ENCODE data around the gene CEBPE. TPM values are rescaled to one million over a fixed set of nuclear protein-coding genes. Genes with fewer than 3 reads are reported as not detected.

The CEBPE gene
- total RNA-seq, 1 donor from 2014 or later: 0.20 TPM

- TF ChIP-seq, protein P1, sequence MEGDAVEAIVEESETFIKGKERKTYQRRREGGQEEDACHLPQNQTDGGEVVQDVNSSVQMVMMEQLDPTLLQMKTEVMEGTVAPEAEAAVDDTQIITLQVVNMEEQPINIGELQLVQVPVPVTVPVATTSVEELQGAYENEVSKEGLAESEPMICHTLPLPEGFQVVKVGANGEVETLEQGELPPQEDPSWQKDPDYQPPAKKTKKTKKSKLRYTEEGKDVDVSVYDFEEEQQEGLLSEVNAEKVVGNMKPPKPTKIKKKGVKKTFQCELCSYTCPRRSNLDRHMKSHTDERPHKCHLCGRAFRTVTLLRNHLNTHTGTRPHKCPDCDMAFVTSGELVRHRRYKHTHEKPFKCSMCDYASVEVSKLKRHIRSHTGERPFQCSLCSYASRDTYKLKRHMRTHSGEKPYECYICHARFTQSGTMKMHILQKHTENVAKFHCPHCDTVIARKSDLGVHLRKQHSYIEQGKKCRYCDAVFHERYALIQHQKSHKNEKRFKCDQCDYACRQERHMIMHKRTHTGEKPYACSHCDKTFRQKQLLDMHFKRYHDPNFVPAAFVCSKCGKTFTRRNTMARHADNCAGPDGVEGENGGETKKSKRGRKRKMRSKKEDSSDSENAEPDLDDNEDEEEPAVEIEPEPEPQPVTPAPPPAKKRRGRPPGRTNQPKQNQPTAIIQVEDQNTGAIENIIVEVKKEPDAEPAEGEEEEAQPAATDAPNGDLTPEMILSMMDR (IDR thresholded peaks at IDR 0.05): no peak
- no peaks in the 10 kb centered on the region for H3K4me1 Mint-ChIP-seq
- peaks cover 6% of the 10 kb centered on the region for H3K27me3 Mint-ChIP-seq
- no peak for ATAC-seq (ENCODE audit: low read depth)
- ChIA-PET CTCF (no interaction called here), POLR2A (no interaction called here)
- no peaks in the 10 kb centered on the region for H3K9me3 Mint-ChIP-seq
- H3K4me3 Mint-ChIP-seq: no peak overlapping the region
- intact Hi-C loops (cut with micrococcal nuclease): no loop called here
- DNase-seq: no peak
- no peaks in the 10 kb centered on the region for H3K36me3 Mint-ChIP-seq (ENCODE audit: low read depth)
- H3K27ac Mint-ChIP-seq: no peak overlapping the region
Measured at GRCh38 chr14:23164250-23164649, 45.2 kb upstream of the CEBPE start.

- TF ChIP-seq, protein P1 (IDR thresholded peaks at IDR 0.05): no peak
- H3K9me3 Mint-ChIP-seq: no peaks in the 10 kb centered on the region
- ChIA-PET CTCF (no interaction called here), POLR2A (no interaction called here)
- H3K4me1 Mint-ChIP-seq: no peaks in the 10 kb centered on the region
- DNase-seq (no peak), ATAC-seq (ENCODE audit: low read depth) (no peak)
- peaks cover 7% of the 10 kb centered on the region for H3K27me3 Mint-ChIP-seq
- H3K4me3 Mint-ChIP-seq: no peak overlapping the region
- no peak overlapping the region for H3K27ac Mint-ChIP-seq
- intact Hi-C loops (cut with micrococcal nuclease): no loop called here
- H3K36me3 Mint-ChIP-seq (ENCODE audit: low read depth): no peaks in the 10 kb centered on the region
Measured at GRCh38 chr14:23163830-23164229, 44.8 kb upstream of the CEBPE start.

DNA sequence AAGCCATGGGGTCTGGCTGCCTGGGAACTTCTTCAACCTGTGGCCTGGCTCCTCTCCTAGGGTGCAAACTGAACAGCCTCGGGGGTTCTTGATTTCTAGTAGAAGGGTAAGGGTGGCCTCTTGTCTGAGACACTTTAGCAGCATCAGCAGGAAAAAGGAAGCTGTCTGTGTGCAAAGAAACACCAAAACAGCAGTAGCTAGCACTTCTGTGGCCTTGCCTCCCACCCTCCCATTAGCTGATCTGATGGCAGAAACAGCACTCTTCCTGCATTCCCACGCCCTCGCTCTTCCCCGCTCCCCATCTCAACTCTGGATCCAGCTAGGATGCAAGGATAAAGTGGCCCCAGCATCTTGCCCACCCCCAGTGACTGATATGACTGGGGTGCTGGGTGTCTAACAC, 43.7 kb upstream of the CEBPE start:
- no peak overlapping the region for H3K4me3 Mint-ChIP-seq
- no peaks in the 10 kb centered on the region for H3K9me3 Mint-ChIP-seq
- TF ChIP-seq, protein P1 (IDR thresholded peaks at IDR 0.05): no peak
- CTCF ChIA-PET: no interaction called here
- H3K4me1 Mint-ChIP-seq: no peaks in the 10 kb centered on the region
- H3K27me3 Mint-ChIP-seq: peaks cover 9% of the 10 kb centered on the region
- ATAC-seq (ENCODE audit: low read depth) (no peak), DNase-seq (no peak)
- POLR2A ChIA-PET: no interaction called here
- H3K36me3 Mint-ChIP-seq (ENCODE audit: low read depth): no peaks in the 10 kb centered on the region
- intact Hi-C loops (cut with micrococcal nuclease): no loop called here
- no peak overlapping the region for H3K27ac Mint-ChIP-seq

- no peaks in the 10 kb centered on the region for H3K9me3 Mint-ChIP-seq
- intact Hi-C loops (cut with micrococcal nuclease): no loop called here
- POLR2A ChIA-PET: no interaction called here
Measured at GRCh38 chr14:23162005-23162404, 43.0 kb upstream of the CEBPE start.

GRCh38 chr14:23160924-23161522, 42.0 kb upstream of the CEBPE start:
- Mint-ChIP-seq H3K27me3 (peaks cover 10% of the 10 kb centered on the region), H3K4me3 (no peak overlapping the region), H3K36me3 (ENCODE audit: low read depth) (no peaks in the 10 kb centered on the region), H3K9me3 (no peaks in the 10 kb centered on the region), H3K27ac (no peak overlapping the region), H3K4me1 (no peaks in the 10 kb centered on the region)
- intact Hi-C loops (cut with micrococcal nuclease): no loop called here
- TF ChIP-seq, protein P1 (IDR thresholded peaks at IDR 0.05): no peak
- POLR2A ChIA-PET: no interaction called here
- no peak for DNase-seq
- ATAC-seq (ENCODE audit: low read depth): no peak
- CTCF ChIA-PET: no interaction called here

More at GRCh38 chr14:23162005-23162404, 43.0 kb upstream of the CEBPE start:
- TF ChIP-seq, protein P1 (IDR thresholded peaks at IDR 0.05): no peak
- H3K4me3 Mint-ChIP-seq: no peak overlapping the region
- H3K27me3 Mint-ChIP-seq: peaks cover 10% of the 10 kb centered on the region
- H3K4me1 Mint-ChIP-seq: no peaks in the 10 kb centered on the region
- ATAC-seq (ENCODE audit: low read depth) (no peak), DNase-seq (no peak)
- no peak overlapping the region for H3K27ac Mint-ChIP-seq
- H3K36me3 Mint-ChIP-seq (ENCODE audit: low read depth): no peaks in the 10 kb centered on the region
- CTCF ChIA-PET: interaction anchor here (0.7 kb wide), 1 partner anchor 140 kb away, joined by 3 read pairs; no protein-coding TSS in a partner anchor

All from activated B cell treated with CpG ODN at 0.5 μM for 24 hours (primary cell).